ENCODE measurements around the gene NRXN2. TPM values are rescaled to one million over a fixed set of nuclear protein-coding genes. Genes with fewer than 3 reads are reported as not detected.

The NRXN2 gene
- total and polyA plus RNA-seq, 10 of the 15 experiments (the other 5 are each of a cell fraction or from before 2014, with no cell fraction given): 0.03 to 1.4 (median 0.23) TPM

DNA sequence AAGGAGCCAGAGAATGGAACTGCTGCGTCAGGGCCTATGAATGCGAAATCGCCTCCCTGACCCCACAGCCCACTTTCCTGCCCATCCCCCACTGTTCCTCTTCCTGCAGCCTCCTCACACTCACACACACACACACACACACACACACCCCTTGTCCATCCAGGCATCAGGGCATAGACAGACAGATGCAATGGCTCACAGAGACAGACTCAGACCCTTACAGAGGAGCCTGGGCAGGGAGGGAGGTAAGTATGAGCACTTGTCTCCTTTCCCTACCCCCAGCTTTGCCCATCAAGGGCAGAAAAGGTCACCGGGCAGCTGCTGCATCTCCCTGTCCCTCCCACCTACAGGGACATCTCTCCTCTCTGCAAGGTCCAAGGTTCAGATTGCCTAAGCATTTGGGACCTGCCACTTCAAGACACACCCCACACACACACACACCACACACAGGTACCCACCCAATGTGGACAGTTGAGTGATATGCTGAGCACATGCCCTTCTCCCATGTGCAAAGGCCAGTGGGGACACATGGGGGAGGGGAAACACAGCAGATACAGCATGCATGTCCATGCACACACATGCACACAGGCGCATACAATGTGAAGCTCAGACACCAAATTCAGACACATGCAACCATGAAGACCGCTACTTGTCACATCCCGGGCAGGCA is 2.0 kb upstream of the NRXN2 start:
- H2AFZ ChIP-seq (ENCODE audit: control insufficient read depth, low read depth, low read length): no peak overlapping the region
- in situ Hi-C loops (cut with MboI): no loop called here
- no peak overlapping the region for H3K4me2 ChIP-seq (ENCODE audit: control insufficient read depth, insufficient read depth)
- no peak overlapping the region for H3K27ac ChIP-seq (ENCODE audit: control insufficient read depth, insufficient read depth)
- WGBS (ENCODE audit: insufficient coverage, insufficient replicate concordance, low lambda C conversion rate, missing lambda C conversion rate): 25% methylated on average over 4 of the region's 7 CpGs
- no peak overlapping the region for H3K4me3 ChIP-seq
- intact Hi-C loops (cut with micrococcal nuclease; ENCODE audit: unreplicated experiment): no loop called here
- H3K79me2 ChIP-seq (ENCODE audit: control insufficient read depth, insufficient read depth, low read length): no peaks in the 10 kb centered on the region
- RAD21 ChIA-PET (ENCODE audit: unreplicated experiment): interaction anchor here (1.5 to 1.8 kb wide), 2 partner anchors 17 to 36 kb away, joined by 3 to 7 read pairs; no protein-coding TSS in a partner anchor
- no peaks in the 10 kb centered on the region for H4K20me1 ChIP-seq (ENCODE audit: control insufficient read depth, insufficient read depth)
- H3K36me3 ChIP-seq (ENCODE audit: control insufficient read depth in 2 of 2, insufficient read depth in 2 of 2, low read length in 1 of 2): no peaks in the 10 kb centered on the region
- H3K27me3 ChIP-seq (replicated peaks in 1 of 2; ENCODE audit: control insufficient read depth in 2 of 2, insufficient read depth in 2 of 2, low read length in 1 of 2): peaks cover 3 to 9% of the 10 kb centered on the region in 2 experiments; a peak in 2 of 4 replicates
- H3K4me1 ChIP-seq (ENCODE audit: control insufficient read depth, insufficient read depth, low read length): peaks cover 10% of the 10 kb centered on the region
- ATAC-seq: no peak
- SMC1A ChIA-PET (ENCODE audit: uncharacterized antibody, unreplicated experiment): no interaction called here
- FAIRE-seq: no peak
- CTCF ChIA-PET: interaction anchor here (0.6 to 4.1 kb wide), 3 partner anchors 30 to 61 kb away, joined by 3 to 17 read pairs (median 4); no protein-coding TSS in a partner anchor
- no peaks in the 10 kb centered on the region for H3K9me3 ChIP-seq (replicated peaks; ENCODE audit: control insufficient read depth, insufficient read depth, low read length)
- DNase-seq (ENCODE audit: low read depth, low spot score): no peak
- POLR2A ChIA-PET: no interaction called here
- no peak overlapping the region for H3K9ac ChIP-seq (ENCODE audit: control insufficient read depth, insufficient read depth, low read length)
- no TSS peak for BruUV-seq (replicated peaks)
- TF ChIP-seq, protein P1, sequence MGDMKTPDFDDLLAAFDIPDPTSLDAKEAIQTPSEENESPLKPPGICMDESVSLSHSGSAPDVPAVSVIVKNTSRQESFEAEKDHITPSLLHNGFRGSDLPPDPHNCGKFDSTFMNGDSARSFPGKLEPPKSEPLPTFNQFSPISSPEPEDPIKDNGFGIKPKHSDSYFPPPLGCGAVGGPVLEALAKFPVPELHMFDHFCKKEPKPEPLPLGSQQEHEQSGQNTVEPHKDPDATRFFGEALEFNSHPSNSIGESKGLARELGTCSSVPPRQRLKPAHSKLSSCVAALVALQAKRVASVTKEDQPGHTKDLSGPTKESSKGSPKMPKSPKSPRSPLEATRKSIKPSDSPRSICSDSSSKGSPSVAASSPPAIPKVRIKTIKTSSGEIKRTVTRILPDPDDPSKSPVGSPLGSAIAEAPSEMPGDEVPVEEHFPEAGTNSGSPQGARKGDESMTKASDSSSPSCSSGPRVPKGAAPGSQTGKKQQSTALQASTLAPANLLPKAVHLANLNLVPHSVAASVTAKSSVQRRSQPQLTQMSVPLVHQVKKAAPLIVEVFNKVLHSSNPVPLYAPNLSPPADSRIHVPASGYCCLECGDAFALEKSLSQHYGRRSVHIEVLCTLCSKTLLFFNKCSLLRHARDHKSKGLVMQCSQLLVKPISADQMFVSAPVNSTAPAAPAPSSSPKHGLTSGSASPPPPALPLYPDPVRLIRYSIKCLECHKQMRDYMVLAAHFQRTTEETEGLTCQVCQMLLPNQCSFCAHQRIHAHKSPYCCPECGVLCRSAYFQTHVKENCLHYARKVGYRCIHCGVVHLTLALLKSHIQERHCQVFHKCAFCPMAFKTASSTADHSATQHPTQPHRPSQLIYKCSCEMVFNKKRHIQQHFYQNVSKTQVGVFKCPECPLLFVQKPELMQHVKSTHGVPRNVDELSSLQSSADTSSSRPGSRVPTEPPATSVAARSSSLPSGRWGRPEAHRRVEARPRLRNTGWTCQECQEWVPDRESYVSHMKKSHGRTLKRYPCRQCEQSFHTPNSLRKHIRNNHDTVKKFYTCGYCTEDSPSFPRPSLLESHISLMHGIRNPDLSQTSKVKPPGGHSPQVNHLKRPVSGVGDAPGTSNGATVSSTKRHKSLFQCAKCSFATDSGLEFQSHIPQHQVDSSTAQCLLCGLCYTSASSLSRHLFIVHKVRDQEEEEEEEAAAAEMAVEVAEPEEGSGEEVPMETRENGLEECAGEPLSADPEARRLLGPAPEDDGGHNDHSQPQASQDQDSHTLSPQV (IDR thresholded peaks at IDR 0.05): no peak
- TF ChIP-seq SIX5 (IDR thresholded peaks at IDR 0.05; ENCODE audit: low read depth, low read length, severe bottlenecking): no peak
- TF ChIP-seq NFIC (IDR thresholded peaks at IDR 0.05; ENCODE audit: low read depth, low read length): no peak
- TF ChIP-seq TCF7 (IDR thresholded peaks at IDR 0.05; ENCODE audit: borderline replicate concordance): no peak
- TF ChIP-seq ASH2L (IDR thresholded peaks at IDR 0.05; ENCODE audit: borderline replicate concordance, low read depth): no peak
- TF ChIP-seq HCFC1 (IDR thresholded peaks at IDR 0.05; ENCODE audit: low read length): no peak
- no peak for TF ChIP-seq ETV6 (conservative IDR thresholded peaks at IDR 0.05 in 1 of 2, IDR thresholded peaks at IDR 0.05 in 1 of 2; ENCODE audit: borderline replicate concordance in 1 of 2, low read depth in 1 of 2)
- TF ChIP-seq SUZ12 (IDR thresholded peaks at IDR 0.05; ENCODE audit: unreplicated experiment): no peak
- no peak for TF ChIP-seq SUPT20H (IDR thresholded peaks at IDR 0.05; ENCODE audit: borderline replicate concordance, control insufficient read depth, low read depth, low read length)
- TF ChIP-seq, protein P2, sequence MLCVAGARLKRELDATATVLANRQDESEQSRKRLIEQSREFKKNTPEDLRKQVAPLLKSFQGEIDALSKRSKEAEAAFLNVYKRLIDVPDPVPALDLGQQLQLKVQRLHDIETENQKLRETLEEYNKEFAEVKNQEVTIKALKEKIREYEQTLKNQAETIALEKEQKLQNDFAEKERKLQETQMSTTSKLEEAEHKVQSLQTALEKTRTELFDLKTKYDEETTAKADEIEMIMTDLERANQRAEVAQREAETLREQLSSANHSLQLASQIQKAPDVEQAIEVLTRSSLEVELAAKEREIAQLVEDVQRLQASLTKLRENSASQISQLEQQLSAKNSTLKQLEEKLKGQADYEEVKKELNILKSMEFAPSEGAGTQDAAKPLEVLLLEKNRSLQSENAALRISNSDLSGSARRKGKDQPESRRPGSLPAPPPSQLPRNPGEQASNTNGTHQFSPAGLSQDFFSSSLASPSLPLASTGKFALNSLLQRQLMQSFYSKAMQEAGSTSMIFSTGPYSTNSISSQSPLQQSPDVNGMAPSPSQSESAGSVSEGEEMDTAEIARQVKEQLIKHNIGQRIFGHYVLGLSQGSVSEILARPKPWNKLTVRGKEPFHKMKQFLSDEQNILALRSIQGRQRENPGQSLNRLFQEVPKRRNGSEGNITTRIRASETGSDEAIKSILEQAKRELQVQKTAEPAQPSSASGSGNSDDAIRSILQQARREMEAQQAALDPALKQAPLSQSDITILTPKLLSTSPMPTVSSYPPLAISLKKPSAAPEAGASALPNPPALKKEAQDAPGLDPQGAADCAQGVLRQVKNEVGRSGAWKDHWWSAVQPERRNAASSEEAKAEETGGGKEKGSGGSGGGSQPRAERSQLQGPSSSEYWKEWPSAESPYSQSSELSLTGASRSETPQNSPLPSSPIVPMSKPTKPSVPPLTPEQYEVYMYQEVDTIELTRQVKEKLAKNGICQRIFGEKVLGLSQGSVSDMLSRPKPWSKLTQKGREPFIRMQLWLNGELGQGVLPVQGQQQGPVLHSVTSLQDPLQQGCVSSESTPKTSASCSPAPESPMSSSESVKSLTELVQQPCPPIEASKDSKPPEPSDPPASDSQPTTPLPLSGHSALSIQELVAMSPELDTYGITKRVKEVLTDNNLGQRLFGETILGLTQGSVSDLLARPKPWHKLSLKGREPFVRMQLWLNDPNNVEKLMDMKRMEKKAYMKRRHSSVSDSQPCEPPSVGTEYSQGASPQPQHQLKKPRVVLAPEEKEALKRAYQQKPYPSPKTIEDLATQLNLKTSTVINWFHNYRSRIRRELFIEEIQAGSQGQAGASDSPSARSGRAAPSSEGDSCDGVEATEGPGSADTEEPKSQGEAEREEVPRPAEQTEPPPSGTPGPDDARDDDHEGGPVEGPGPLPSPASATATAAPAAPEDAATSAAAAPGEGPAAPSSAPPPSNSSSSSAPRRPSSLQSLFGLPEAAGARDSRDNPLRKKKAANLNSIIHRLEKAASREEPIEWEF (IDR thresholded peaks at IDR 0.05; ENCODE audit: insufficient replicate concordance, low read depth, low read length): no peak
- no peak for TF ChIP-seq KDM1A (IDR thresholded peaks at IDR 0.05; ENCODE audit: borderline replicate concordance)
